Transverse colon (tissue), 3 donors: ENCODE measurements around the gene AJAP1.

Experiments
- CTCF ChIP-seq, 5 experiments: fragments of 200-600 bp in 3 of 5; fragments of 450-650 bp in 2 of 5; sonication (generic) in 3 of 5; IDR thresholded peaks; 1 replicate in 2 of 5; 2 replicates in 3 of 5; pipeline ENCODE4 v1.5.1; 2016 to 2017; ENCODE audit warnings: antibody characterized with exemption in 5 of 5, inconsistent platforms in 3 of 5, mild to moderate bottlenecking in 2 of 5, moderate library complexity in 1 of 5
- EP300 ChIP-seq: sonication (generic); formaldehyde crosslinking; IDR thresholded peaks from one replicate; pipeline ENCODE4 v1.6.1; 2017; ENCODE audit warnings: antibody characterized with exemption, low read depth
- POLR2A ChIP-seq: fragments of 450-650 bp; IDR thresholded peaks from one replicate; pipeline ENCODE4 v1.6.1; 2016; ENCODE audit warnings: antibody characterized with exemption, mild to moderate bottlenecking, moderate library complexity

DNA sequence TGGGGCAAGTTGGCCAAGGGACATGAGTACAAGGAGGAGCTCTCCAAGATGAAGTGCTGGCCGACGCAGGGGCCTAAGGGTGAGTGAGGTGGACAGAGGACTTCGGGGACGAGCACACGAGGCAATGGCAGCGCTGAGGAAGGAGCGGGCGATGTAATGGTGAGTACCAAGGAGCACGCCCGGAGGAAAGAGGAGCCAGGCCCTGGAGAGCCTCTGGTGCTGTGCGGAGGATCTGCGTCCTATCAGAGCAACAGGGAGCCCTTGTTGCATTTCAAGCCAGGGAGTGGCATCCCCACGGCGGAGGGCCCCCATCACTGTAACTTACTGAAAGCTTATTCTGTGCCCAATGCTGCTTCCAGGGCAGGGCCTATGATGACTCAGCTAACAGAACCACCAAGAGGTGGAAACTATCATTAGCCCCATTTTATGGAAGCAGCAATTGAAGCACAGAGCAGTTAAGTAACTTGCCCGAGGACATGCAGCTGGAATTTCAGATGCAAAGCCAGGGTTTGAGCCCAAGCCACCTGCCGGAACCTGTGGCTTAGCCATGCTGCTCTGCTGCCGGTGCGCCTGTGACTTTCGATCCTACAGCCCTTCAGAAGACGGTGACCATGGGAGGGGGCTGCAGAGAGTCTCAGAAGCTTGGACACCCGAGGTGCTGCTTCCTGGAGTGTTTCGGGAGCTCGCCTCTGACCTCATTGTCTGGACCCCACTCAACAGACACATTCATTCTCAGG, 17.6 kb upstream of the AJAP1 start:
- TF ChIP-seq CTCF (IDR thresholded peaks at IDR 0.05) (no peak), POLR2A (no peak), EP300 (no peak)
